B cell (primary cell): ENCODE data around the gene NPHP4. TPM values are rescaled to one million over a fixed set of nuclear protein-coding genes. Genes with fewer than 3 reads are reported as not detected.

Experiments
- ATAC-seq: fragments of 200-7000 bp; cut with Tn5 transposase; one replicate; pipeline ENCODE4 v1.10.0; 2021; ENCODE audit warnings: low read depth, mild to moderate bottlenecking, moderate number of reproducible peaks, moderate library complexity
- CTCF ChIA-PET: fragments of 350-600 bp; sonication (Branson Sonifier 250); formaldehyde crosslinking; loops from one replicate; lab custom pipeline; 2021; ENCODE audit warnings: antibody characterized with exemption, inconsistent platforms; lab: Charles Lee
- POLR2A ChIA-PET: fragments of 350-600 bp; sonication (Branson Sonifier 250); formaldehyde crosslinking; loops from one replicate; lab custom pipeline; 2021; ENCODE audit warnings: antibody characterized with exemption; lab: Charles Lee
- DNase-seq: peaks from one replicate; pipeline ENCODE4 v3.0.0; 2013
- H2AFZ ChIP-seq: 2 replicates; pipeline ENCODE4 v1.6.1; 2012; ENCODE audit warnings: mild to moderate bottlenecking, low read depth, low read length; ENCODE audit not compliant: insufficient read depth, poor library complexity, severe bottlenecking
- H3K27ac ChIP-seq, 2 donors: 1 replicate in 1 of 2; 2 replicates in 1 of 2; pipeline ENCODE4 v1.5.1; 2012 to 2013; ENCODE audit warnings: low read length in 2 of 2, mild to moderate bottlenecking in 2 of 2, moderate library complexity in 1 of 2
- H3K27me3 ChIP-seq, 4 experiments: fragments of 200-600 bp in 1 of 4; sonication (generic) in 1 of 4; replicated peaks in 1 of 4; 1 replicate in 2 of 4; 2 replicates in 2 of 4; pipeline versions ENCODE4 v1.6.1 to v1.7.0; 2013 to 2016; ENCODE audit warnings: low read length in 3 of 4, mild to moderate bottlenecking in 2 of 4, mixed read lengths in 1 of 4, moderate library complexity in 1 of 4; ENCODE audit not compliant: insufficient read depth in 4 of 4, control insufficient read depth in 3 of 4; ENCODE audit errors: control extremely low read depth in 1 of 4
- H3K36me3 ChIP-seq, 2 experiments: replicated peaks in 1 of 2; 1 replicate in 1 of 2; 2 replicates in 1 of 2; pipeline versions ENCODE4 v1.6.1 to v1.7.1; 2013; ENCODE audit warnings: low read length in 1 of 2; ENCODE audit not compliant: insufficient read depth in 2 of 2, control insufficient read depth in 1 of 2; ENCODE audit errors: control extremely low read depth in 1 of 2, extremely low read depth in 1 of 2
- H3K4me1 ChIP-seq, 2 donors: fragments of 200-600 bp in 1 of 2; sonication (generic) in 1 of 2; 1 replicate in 1 of 2; 2 replicates in 1 of 2; pipeline versions ENCODE4 v1.5.1 to v1.6.1; 2013 to 2017; ENCODE audit warnings: low read length in 2 of 2; ENCODE audit not compliant: control insufficient read depth in 2 of 2, insufficient read depth in 2 of 2
- H3K4me2 ChIP-seq: replicated peaks from 2 replicates; pipeline ENCODE3; 2012; ENCODE audit warnings: mild to moderate bottlenecking, low read depth, low read length; ENCODE audit not compliant: poor library complexity, severe bottlenecking
- H3K4me3 ChIP-seq, 5 experiments: fragments of 200-600 bp in 1 of 5; sonication (generic) in 1 of 5; 1 replicate in 3 of 5; 2 replicates in 2 of 5; pipeline versions ENCODE4 v1.5.1 to v1.7.0; 2011 to 2016; ENCODE audit warnings: low read length in 4 of 5, mild to moderate bottlenecking in 4 of 5, low read depth in 2 of 5, control low read depth in 1 of 5, moderate library complexity in 1 of 5; ENCODE audit not compliant: insufficient read depth in 1 of 5; ENCODE audit errors: control extremely low read depth in 1 of 5, extremely low read depth in 1 of 5
- H3K79me2 ChIP-seq: fragments of 200-600 bp; sonication (generic); one replicate; pipeline ENCODE4 v1.6.0; 2016; ENCODE audit warnings: low read length; ENCODE audit not compliant: control insufficient read depth, insufficient read depth
- H3K9ac ChIP-seq: fragments of 200-600 bp; sonication (generic); 2 replicates; pipeline ENCODE4 v1.6.1; 2017; ENCODE audit warnings: mild to moderate bottlenecking, low read length, moderate library complexity
- H3K9me3 ChIP-seq, 3 donors: one replicate each; pipeline versions ENCODE4 v1.6.1 to v1.7.1; 2013; ENCODE audit warnings: low read length in 2 of 3; ENCODE audit not compliant: control insufficient read depth in 2 of 3, insufficient read depth in 1 of 3; ENCODE audit errors: control extremely low read depth in 1 of 3
- H4K20me1 ChIP-seq: 2 replicates; pipeline ENCODE4 v1.6.0; 2012; ENCODE audit warnings: mild to moderate bottlenecking, low read length; ENCODE audit not compliant: insufficient read depth, control insufficient read depth, poor library complexity, severe bottlenecking
- H3K27ac Mint-ChIP-seq: one replicate; pipeline ENCODE4 v1.8.0; 2021; ENCODE audit warnings: mixed read lengths
- H3K27me3 Mint-ChIP-seq: one replicate; pipeline ENCODE4 v1.8.0; 2021; ENCODE audit warnings: mixed read lengths
- H3K4me1 Mint-ChIP-seq: one replicate; pipeline ENCODE4 v1.8.0; 2021; ENCODE audit warnings: mixed read lengths
- H3K4me3 Mint-ChIP-seq: one replicate; pipeline ENCODE4 v1.8.0; 2021; ENCODE audit warnings: mixed read lengths
- H3K9me3 Mint-ChIP-seq: one replicate; pipeline ENCODE4 v1.8.0; 2022; ENCODE audit warnings: mixed read lengths; ENCODE audit not compliant: insufficient read depth
- EZH2 ChIP-seq: IDR thresholded peaks from 2 replicates; pipeline ENCODE4 v1.6.1; 2012; ENCODE audit warnings: borderline replicate concordance, low read depth, mild to moderate bottlenecking, moderate library complexity, low read length; ENCODE audit not compliant: insufficient read depth, poor library complexity, severe bottlenecking
- WGBS: methylation state at CpG from one replicate; pipeline ENCODE4 v1.1.5; 2013; ENCODE audit warnings: missing lambda C conversion rate; ENCODE audit not compliant: insufficient coverage; 5-methylcytosine and 5-hydroxymethylcytosine counted together
- intact Hi-C: fragments of 100-400 bp; cut with micrococcal nuclease; formaldehyde crosslinking; loops from one replicate; pipeline ENCODE4 v1.10.0; 2022
- polyA plus RNA-seq: library from polyadenylated mRNA; depleted of rRNA; stranded (reverse); fragments of >200 nt; gene quantifications from 2 replicates; pipeline ENCODE4 v1.2.3, GENCODE V29; 2012
- total RNA-seq, 2 donors: library from RNA; stranded (reverse); fragments of 120-200 nt in 1 of 2; gene quantifications; 1 replicate in 1 of 2; 2 replicates in 1 of 2; pipeline versions ENCODE4 v1.2.3 to v1.2.4, GENCODE V29; 2013 to 2022
- TF ChIP-seq, protein P1 (sequence below): fragments of 200-600 bp; IDR thresholded peaks from one replicate; pipeline ENCODE4 v1.8.0; 2022; ENCODE audit warnings: antibody characterized with exemption, mild to moderate bottlenecking

Gene NPHP4
- total and polyA plus RNA-seq, 2 donors (not counting 1 experiment from before 2014, with no cell fraction given): 6.5 to 14.8 TPM

DNA sequence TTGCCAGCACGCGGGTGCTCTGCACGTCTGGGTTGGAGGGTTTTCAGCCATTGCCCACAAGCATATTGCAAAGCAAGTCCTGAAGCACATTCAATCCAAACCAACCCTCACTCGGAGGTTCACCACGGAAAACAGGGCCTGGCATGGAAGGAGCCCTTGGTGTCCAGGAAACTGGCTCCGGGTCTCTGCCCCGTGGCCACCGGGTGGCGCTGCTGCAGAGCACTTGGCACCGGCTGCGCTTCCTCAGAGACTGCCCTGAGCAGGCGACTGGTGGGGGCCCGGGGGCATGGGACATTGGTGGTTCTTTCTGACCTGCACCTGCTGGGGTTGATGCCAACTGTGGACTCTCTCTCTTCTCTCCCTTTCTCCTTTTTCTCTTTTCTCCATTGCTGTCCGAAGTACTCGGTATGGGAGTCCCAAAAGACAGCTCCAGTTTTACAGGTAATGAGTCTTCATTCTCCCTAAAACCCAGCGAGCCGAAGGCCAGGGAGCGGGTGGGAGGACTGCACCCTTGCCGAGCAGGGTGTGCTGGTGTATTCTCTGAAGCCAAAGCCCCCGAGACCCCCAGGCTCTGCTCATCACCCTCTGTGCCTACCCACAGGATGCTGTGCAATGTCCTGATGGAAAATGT is 49.3 kb upstream of the NPHP4 start:
- ChIA-PET CTCF (interaction anchor here (1.3 kb wide), 1 partner anchor 48 kb away, joined by 3 read pairs; no protein-coding TSS in a partner anchor), POLR2A (no interaction called here)
- H3K4me3 ChIP-seq: no peak overlapping the region
- H4K20me1 ChIP-seq: peaks cover 90% of the 10 kb centered on the region
- peaks cover 53% of the 10 kb centered on the region for H3K79me2 ChIP-seq
- Mint-ChIP-seq H3K4me3 (no peak overlapping the region), H3K4me1 (peaks cover 12% of the 10 kb centered on the region), H3K27me3 (no peaks in the 10 kb centered on the region), H3K27ac (no peak overlapping the region), H3K9me3 (no peaks in the 10 kb centered on the region)
- no peak overlapping the region for H2AFZ ChIP-seq
- H3K27me3 ChIP-seq: no peaks in the 10 kb centered on the region
- intact Hi-C loops: no loop called here
- H3K9ac ChIP-seq: no peak overlapping the region
- 88% methylated on average over 15 of the region's 20 CpGs for WGBS
- no peak overlapping the region for H3K27ac ChIP-seq
- no peak overlapping the region for H3K4me2 ChIP-seq
- DNase-seq: no peak
- TF ChIP-seq EZH2: no peak
- TF ChIP-seq, protein P1, sequence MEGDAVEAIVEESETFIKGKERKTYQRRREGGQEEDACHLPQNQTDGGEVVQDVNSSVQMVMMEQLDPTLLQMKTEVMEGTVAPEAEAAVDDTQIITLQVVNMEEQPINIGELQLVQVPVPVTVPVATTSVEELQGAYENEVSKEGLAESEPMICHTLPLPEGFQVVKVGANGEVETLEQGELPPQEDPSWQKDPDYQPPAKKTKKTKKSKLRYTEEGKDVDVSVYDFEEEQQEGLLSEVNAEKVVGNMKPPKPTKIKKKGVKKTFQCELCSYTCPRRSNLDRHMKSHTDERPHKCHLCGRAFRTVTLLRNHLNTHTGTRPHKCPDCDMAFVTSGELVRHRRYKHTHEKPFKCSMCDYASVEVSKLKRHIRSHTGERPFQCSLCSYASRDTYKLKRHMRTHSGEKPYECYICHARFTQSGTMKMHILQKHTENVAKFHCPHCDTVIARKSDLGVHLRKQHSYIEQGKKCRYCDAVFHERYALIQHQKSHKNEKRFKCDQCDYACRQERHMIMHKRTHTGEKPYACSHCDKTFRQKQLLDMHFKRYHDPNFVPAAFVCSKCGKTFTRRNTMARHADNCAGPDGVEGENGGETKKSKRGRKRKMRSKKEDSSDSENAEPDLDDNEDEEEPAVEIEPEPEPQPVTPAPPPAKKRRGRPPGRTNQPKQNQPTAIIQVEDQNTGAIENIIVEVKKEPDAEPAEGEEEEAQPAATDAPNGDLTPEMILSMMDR: peak; percentile 47
- no peak for ATAC-seq
- no peaks in the 10 kb centered on the region for H3K9me3 ChIP-seq
- H3K4me1 ChIP-seq: peaks cover 7 to 11% of the 10 kb centered on the region in 2 donors
- H3K36me3 ChIP-seq: peaks cover 0 to 63% of the 10 kb centered on the region in 2 experiments

DNA sequence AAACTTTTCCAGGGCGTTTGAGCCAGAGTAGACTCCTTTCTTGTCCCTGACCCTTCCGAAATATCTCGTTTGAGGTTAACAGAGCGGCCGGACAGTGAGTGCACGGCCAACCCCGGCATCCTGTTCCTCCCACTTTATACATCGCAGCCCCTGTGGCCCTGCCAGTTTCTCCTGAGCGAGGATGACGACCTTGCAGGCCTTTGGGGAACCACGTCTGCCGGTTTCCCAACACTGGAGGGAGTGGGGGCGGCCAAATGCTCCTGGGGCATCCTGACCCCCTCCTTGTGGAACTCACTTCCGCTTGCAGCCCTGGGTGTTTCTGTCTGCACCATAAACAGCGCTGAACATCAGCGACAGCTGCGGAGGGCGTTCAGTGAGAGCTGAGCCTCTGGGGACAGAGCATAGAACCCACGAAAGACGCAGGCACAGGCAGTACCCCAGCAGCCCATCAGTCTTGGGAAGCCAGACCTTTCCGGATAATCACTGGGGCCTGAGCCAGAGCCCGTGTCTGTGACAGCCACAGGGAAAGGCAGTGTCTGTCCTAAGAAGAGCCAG is 48.7 kb upstream of the NPHP4 start:
- H3K9ac ChIP-seq: no peak overlapping the region
- H4K20me1 ChIP-seq: peaks cover 91% of the 10 kb centered on the region
- no peak overlapping the region for H3K27ac Mint-ChIP-seq
- CTCF ChIA-PET: interaction anchor here (1.3 kb wide), 1 partner anchor 47 kb away, joined by 3 read pairs; no protein-coding TSS in a partner anchor
- H3K4me2 ChIP-seq: no peak overlapping the region
- H3K9me3 Mint-ChIP-seq: no peaks in the 10 kb centered on the region
- H3K27me3 Mint-ChIP-seq: no peaks in the 10 kb centered on the region
- H3K4me3 Mint-ChIP-seq: no peak overlapping the region
- peaks cover 58% of the 10 kb centered on the region for H3K79me2 ChIP-seq
- no peak overlapping the region for H3K27ac ChIP-seq
- H2AFZ ChIP-seq: no peak overlapping the region
- H3K4me1 ChIP-seq: peaks cover 7 to 11% of the 10 kb centered on the region in 2 donors
- H3K4me3 ChIP-seq: no peak overlapping the region
- POLR2A ChIA-PET: no interaction called here
- WGBS: 81% methylated on average over 22 of the region's 22 CpGs
- no peaks in the 10 kb centered on the region for H3K27me3 ChIP-seq
- intact Hi-C loops: no loop called here
- H3K4me1 Mint-ChIP-seq: peaks cover 15% of the 10 kb centered on the region
- DNase-seq (no peak), ATAC-seq (no peak)
- no peaks in the 10 kb centered on the region for H3K9me3 ChIP-seq
- peaks cover 0 to 60% of the 10 kb centered on the region in 2 experiments for H3K36me3 ChIP-seq
- no peak for TF ChIP-seq EZH2
- TF ChIP-seq, protein P1: no peak
